ENCODE data around the gene NPB.

Gene NPB

DNA sequence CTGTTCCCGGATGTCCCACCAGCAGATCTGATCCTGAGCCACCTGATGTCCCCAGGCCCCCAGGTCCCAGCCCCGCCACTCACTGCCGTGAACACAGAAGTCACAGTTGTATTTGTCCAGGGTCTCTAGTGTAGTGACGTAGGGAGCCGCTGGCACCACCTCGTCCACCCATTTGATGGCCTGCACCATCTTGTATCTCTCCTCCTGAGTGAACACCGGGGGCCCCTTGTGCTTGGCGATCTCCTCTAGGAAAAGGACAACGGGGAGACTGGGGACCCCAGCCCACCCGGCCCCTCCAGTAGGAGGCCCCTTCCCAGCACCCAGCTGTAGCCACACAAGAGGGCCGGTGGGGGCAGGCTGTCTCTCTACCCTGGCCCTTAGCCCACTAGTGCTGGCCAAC is 6.8 kb downstream of the NPB start:
- ATAC-seq (replicated peaks) (no peak), DNase-seq (no peak)
- Mint-ChIP-seq H3K4me3 (no peak overlapping the region), H3K9me3 (no peaks in the 10 kb centered on the region), H3K36me3 (ENCODE audit: insufficient read depth) (peaks cover 24% of the 10 kb centered on the region), H3K4me1 (ENCODE audit: low read depth in 2 of 2) (peaks cover 8 to 11% of the 10 kb centered on the region in 2 donors), H3K27ac (no peak overlapping the region), H3K27me3 (no peaks in the 10 kb centered on the region)

- Mint-ChIP-seq H3K27me3 (no peaks in the 10 kb centered on the region), H3K4me1 (ENCODE audit: low read depth in 2 of 2) (peaks cover 8 to 11% of the 10 kb centered on the region in 2 donors), H3K36me3 (ENCODE audit: insufficient read depth) (peaks cover 25% of the 10 kb centered on the region), H3K27ac (no peak overlapping the region), H3K4me3 (peak overlapping the region in 1 of 2 donors; percentile 71), H3K9me3 (no peaks in the 10 kb centered on the region)
- no peak for DNase-seq
- no peak for ATAC-seq (replicated peaks)
These were observed 7.2 kb downstream of the NPB start for GRCh38 chr17:81909231-81909630.

DNA sequence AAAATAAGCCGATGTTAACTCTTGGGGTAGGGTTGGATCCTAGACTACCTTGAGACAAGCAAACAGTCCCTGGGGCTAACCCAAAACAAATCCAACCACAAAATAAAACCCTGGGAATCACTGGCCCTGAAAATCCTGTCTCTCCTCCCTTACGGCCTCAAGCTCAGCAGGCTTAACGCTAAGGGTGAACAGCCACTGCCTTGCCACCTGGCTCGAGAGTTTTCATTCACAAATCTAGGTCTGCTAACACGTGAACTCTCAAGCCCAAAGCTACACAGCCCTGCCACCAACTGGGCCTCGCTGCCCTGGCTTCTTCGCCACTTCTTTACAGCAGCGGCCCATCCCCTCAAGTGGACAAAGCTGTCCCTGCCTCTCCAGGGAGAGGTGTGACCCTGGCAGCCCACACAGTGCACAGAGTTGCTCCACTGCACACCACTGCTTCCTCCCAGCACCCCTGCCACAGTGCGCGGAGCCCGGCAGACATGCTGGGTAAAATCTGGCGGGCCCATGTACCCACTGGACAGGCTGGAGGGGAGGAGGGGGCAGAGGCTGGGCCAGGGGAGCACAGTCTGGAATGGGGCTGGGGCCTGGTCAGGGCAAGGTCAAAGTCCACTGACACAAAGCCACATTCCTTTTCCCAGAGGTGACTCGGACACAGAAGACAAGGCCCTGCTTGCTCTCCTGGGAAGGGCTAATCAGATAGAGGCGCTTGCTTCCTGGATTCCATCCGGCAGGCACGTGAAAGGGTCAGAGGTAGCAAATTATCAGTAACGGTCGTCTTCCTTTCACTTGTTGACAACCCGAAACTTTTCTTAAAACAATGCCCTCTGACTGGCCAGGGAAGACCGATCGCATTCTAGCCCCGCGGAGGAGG is 8.2 kb downstream of the NPB start:
- H3K27me3 Mint-ChIP-seq: no peaks in the 10 kb centered on the region
- H3K4me3 Mint-ChIP-seq: peak overlapping the region; percentile 71 to 77
- no peak overlapping the region for H3K27ac Mint-ChIP-seq
- peaks cover 8 to 11% of the 10 kb centered on the region in 2 donors for H3K4me1 Mint-ChIP-seq (ENCODE audit: low read depth in 2 of 2)
- H3K9me3 Mint-ChIP-seq: no peaks in the 10 kb centered on the region
- peaks cover 33% of the 10 kb centered on the region for H3K36me3 Mint-ChIP-seq (ENCODE audit: insufficient read depth)
- DNase-seq: no peak
- no peak for ATAC-seq (replicated peaks)

DNA sequence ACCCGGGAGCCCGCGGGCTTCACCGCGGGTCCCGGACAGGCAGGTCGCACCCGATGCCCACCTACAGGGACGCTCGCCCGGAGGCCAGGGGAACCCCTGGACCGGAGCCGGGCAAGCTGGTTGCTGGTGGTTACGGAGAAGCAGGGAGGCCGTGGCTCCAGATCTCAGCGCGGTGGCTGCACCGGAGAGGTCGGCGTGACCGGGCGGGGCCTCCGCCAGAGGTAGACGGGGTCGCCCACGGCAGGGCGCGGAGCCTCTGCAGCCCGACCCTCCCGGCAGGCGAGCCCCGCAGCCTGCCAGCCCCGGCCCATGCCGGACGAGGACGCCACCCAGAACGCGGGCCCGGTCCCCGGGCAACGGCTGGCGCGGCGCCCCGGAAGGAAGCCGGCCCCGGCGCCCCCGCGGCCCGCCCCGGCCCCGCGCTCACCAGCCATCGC is 8.8 kb downstream of the NPB start:
- Mint-ChIP-seq H3K4me3 (peak overlapping the region; percentile 71 to 77), H3K4me1 (ENCODE audit: low read depth in 2 of 2) (peaks cover 10 to 14% of the 10 kb centered on the region in 2 donors), H3K9me3 (no peaks in the 10 kb centered on the region), H3K27me3 (no peaks in the 10 kb centered on the region), H3K36me3 (ENCODE audit: insufficient read depth) (peaks cover 37% of the 10 kb centered on the region), H3K27ac (no peak overlapping the region)
- no peak for DNase-seq
- no peak for ATAC-seq (replicated peaks)

- Mint-ChIP-seq H3K4me1 (ENCODE audit: low read depth in 2 of 2) (peaks cover 11 to 15% of the 10 kb centered on the region in 2 donors), H3K36me3 (ENCODE audit: insufficient read depth) (peaks cover 43% of the 10 kb centered on the region), H3K27me3 (no peaks in the 10 kb centered on the region), H3K9me3 (no peaks in the 10 kb centered on the region), H3K27ac (peak within 1 kb of the TSS in 1 of 2 donors; percentile 84), H3K4me3 (peak within 1 kb of the TSS; percentile 75 to 77)
- peak; percentile 91 for ATAC-seq (replicated peaks)
- peak; percentile 81 to 90 (median 87) for DNase-seq
These were observed 9.4 kb downstream of the NPB start, which contains the start of gene PCYT2 for GRCh38 chr17:81911277-81911961. Gene PCYT2 (minus strand): TSS chr17:81911399. CDS start chr17:81911355, 44 bp downstream.

DNA sequence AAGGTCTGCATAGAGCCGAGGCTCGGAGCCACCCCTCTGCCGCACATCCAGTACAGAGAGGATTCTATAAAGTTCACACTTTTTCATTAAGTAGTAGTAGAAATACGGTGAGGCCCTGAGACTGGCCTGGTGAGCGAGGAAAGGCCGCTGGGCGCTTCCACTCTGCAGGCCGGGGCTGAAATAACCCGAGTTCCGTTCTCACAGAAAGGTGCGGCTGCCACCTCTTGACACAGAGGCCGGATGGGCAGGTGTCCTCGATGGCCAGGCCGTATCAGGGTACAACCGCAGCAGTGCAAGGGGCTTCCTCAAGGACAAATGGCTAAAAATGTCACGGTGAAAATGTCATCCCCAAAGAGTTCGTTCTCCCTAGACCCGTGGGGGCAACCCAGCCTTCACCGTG is 9.9 kb downstream of the NPB start:
- H3K27me3 Mint-ChIP-seq: no peaks in the 10 kb centered on the region
- no peaks in the 10 kb centered on the region for H3K9me3 Mint-ChIP-seq
- peak overlapping the region; percentile 75 to 76 for H3K4me3 Mint-ChIP-seq
- peaks cover 45% of the 10 kb centered on the region for H3K36me3 Mint-ChIP-seq (ENCODE audit: insufficient read depth)
- DNase-seq (no peak), ATAC-seq (replicated peaks) (no peak)
- peaks cover 14 to 18% of the 10 kb centered on the region in 2 donors for H3K4me1 Mint-ChIP-seq (ENCODE audit: low read depth in 2 of 2)
- peak overlapping the region in 1 of 2 donors; percentile 84 for H3K27ac Mint-ChIP-seq

DNA sequence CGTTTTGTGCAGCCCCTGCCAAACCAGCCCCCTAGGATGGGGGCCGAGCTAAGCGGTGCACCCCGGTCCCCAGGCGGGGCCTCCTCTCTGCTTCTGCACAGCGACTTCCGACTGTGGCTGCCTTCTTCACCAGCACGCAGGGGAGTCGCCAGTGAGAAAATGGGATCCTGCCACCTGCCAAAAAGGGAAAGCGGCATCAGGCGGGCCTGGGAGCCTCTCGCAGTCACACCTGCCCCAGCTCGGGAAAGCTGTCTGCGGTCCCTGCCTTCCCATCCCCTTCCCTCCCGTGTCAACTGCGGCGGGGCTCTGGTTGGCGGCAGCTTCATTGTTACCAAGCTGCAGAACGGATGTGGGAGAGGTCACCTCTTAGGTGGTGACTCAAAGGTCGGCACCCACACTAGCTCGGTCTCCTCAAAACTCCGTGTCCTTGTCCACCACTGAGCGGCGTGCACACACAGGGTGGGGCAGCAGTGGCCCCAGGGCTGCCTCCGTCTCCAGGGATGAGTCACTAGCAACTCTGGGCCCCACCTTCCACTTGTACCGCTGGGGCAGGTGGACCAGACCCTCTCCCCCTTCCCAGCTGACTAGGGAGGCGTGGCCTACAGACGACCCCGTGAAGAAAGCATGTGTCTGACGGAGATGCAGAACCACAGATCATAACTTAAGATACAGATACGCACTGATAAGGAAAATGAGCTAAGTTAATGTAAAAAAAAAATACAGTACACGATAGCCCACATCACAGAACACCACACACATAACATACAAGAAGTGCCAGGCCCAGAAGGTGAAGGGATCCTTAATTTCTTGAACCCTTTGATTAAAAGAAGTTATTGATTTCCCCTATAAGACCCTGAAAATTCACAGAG is 10.6 kb downstream of the NPB start:
- H3K27ac Mint-ChIP-seq: peak overlapping the region in 1 of 2 donors; percentile 84

DNA sequence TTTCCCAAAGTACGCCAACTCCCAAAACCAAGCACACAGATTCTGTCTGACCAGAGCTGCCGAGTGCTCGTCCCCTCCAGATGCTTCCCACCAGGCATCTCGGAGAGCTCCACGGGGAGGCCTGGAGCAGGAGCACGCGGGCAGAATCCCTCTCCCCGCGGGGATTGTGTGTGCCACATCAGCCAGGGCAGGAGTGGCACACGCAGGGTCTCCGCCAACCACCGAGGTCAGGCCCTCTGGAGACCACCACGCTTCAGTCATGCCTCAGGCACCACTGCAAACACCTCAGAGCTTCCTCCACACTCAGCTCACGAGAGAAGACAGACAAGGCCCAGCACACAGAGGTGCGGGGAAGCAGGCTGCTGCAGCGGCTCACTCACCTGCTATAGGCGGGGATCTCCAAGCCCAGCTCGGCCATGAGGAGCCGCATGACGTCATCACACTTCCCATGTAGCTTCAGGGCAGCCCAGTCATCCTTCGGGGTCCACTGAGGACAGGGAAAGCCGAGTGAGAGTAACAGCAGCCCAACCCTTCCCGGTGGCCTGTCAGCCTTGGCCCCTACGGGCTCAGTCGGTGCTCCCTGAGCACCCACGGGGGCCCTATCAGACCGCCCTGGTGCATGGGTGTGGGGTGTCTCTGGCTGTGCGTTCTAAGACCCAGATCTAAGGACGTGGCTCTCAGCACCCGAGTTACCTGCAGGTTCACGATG is 11.5 kb downstream of the NPB start:
- Mint-ChIP-seq H3K27ac (no peak overlapping the region), H3K9me3 (no peaks in the 10 kb centered on the region), H3K4me1 (ENCODE audit: low read depth in 2 of 2) (peaks cover 24 to 27% of the 10 kb centered on the region in 2 donors), H3K36me3 (ENCODE audit: insufficient read depth) (peaks cover 49% of the 10 kb centered on the region), H3K27me3 (no peaks in the 10 kb centered on the region), H3K4me3 (no peak overlapping the region)
- DNase-seq (no peak), ATAC-seq (replicated peaks) (no peak)

More for the DNA sequence above, 10.6 kb downstream of the NPB start:
- DNase-seq: no peak
- peaks cover 19 to 22% of the 10 kb centered on the region in 2 donors for H3K4me1 Mint-ChIP-seq (ENCODE audit: low read depth in 2 of 2)
- peak overlapping the region in 1 of 2 donors; percentile 75 for H3K4me3 Mint-ChIP-seq
- H3K36me3 Mint-ChIP-seq (ENCODE audit: insufficient read depth): peaks cover 45% of the 10 kb centered on the region
- H3K9me3 Mint-ChIP-seq: no peaks in the 10 kb centered on the region
- no peaks in the 10 kb centered on the region for H3K27me3 Mint-ChIP-seq
- no peak for ATAC-seq (replicated peaks)

DNA sequence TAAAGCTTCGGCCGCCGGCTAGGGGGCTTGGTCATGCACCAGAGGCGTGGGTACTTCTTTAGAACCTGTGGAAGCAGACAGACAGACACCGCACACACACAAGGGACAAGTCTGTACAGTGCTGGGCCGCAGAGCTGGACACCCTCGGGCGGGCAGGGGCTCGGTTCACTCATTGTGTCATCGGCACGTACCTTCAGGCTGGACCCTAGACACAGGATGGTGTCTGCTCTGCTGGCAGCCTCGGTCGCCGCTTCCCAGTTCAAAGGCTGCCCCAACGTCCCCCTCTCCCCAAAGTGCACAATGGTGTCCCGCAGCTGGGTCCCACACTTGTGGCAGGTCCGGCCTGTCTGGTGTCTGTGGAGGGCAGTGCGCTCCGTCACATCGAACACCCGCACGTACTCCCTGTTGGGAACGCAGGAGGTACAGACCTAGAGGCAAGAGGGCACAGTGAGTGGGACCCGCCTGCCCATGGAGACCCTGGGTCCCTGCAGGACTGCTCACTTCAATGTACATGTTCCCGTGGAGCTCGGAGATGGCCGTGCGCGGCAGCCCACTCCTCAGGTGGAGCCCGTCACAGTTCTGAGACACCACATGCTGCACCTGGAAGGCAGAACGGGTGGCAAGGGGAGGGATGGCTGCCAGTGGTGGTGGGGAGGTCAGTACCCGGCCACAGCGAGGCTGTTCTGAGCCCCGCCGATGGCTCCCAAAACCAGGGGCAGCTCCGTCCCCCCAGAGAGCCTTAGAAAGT is 12.2 kb downstream of the NPB start:
- no peaks in the 10 kb centered on the region for H3K9me3 Mint-ChIP-seq
- no peak overlapping the region for H3K4me3 Mint-ChIP-seq
- DNase-seq: no peak
- peaks cover 49% of the 10 kb centered on the region for H3K36me3 Mint-ChIP-seq (ENCODE audit: insufficient read depth)
- H3K27ac Mint-ChIP-seq: no peak overlapping the region
- peaks cover 27% of the 10 kb centered on the region in 2 donors for H3K4me1 Mint-ChIP-seq (ENCODE audit: low read depth in 2 of 2)
- no peaks in the 10 kb centered on the region for H3K27me3 Mint-ChIP-seq
- ATAC-seq (replicated peaks): no peak

DNA sequence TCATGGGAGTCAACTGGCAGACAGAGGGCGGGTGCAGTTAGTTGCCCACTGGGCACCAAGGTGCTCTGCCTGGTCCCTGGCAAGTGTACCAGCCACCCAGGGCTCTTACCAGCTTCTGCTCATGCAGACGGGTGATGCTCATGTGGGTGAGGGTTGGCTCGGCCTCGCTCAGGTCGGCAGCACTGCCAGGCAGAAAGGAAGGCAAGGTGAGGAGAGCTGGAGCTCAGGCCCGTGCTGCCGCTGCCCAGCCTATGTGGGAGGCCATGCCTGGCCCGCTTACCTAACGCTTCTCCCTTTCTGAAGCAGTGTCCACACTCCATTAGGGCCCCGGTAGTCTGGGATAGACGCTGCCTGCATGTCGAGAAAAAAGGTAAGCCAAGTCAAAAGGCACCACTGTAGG is 13.3 kb downstream of the NPB start:
- Mint-ChIP-seq H3K4me3 (peak overlapping the region in 1 of 2 donors; percentile 29), H3K36me3 (ENCODE audit: insufficient read depth) (peaks cover 54% of the 10 kb centered on the region), H3K27ac (no peak overlapping the region), H3K27me3 (no peaks in the 10 kb centered on the region), H3K4me1 (ENCODE audit: low read depth in 2 of 2) (peaks cover 23 to 24% of the 10 kb centered on the region in 2 donors), H3K9me3 (no peaks in the 10 kb centered on the region)
- no peak for DNase-seq
- no peak for ATAC-seq (replicated peaks)

DNA sequence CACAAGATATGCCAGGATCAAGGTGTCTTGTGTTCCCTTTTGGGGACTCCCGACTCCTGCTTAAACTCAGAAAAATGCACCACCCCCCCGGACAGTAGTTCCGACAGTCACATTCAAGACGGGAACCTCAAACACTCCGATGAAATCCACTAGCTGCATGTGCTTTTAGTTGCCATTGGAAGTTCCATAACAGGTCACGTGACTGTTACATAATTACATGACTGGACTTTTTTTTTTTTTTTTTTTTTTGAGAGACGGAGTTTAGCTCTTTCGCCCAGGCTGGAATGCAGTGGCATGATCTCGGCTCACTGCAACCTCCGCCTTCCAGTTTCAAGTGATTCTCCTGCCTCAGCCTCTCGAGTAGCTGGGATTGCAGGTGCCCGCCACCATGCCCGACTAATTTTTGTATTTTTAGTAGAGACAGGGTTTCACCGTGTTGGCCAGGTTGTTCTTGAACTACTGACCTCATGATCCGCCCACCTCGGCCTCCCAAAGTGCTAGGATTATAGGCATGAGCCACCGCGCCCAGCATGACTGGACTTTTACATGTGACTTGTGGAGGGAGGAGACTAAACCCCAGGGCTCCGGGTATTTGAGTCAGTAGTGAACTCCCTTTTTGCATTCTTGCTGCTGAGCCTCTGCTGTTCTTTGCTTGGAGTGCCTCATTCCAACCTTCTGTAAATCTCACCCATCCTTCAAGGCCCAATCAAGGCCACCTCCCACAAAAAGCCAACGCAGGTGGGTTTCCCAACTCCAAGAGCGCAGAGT is 14.4 kb downstream of the NPB start:
- H3K4me1 Mint-ChIP-seq (ENCODE audit: low read depth in 2 of 2): peaks cover 23 to 24% of the 10 kb centered on the region in 2 donors
- peak overlapping the region; percentile 85 to 90 for H3K4me3 Mint-ChIP-seq
- ATAC-seq (replicated peaks): no peak
- no peaks in the 10 kb centered on the region for H3K27me3 Mint-ChIP-seq
- peak overlapping the region in 1 of 2 donors; percentile 86 for H3K27ac Mint-ChIP-seq
- no peaks in the 10 kb centered on the region for H3K9me3 Mint-ChIP-seq
- H3K36me3 Mint-ChIP-seq (ENCODE audit: insufficient read depth): peaks cover 63% of the 10 kb centered on the region
- no peak for DNase-seq

Measured in effector memory CD8-positive, alpha-beta T cell (primary cell).